Ishikawa (cell line): ENCODE results near the gene CD300C.

ENCODE experiments used
- CEBPB ChIP-seq: IDR thresholded peaks from 2 replicates; pipeline ENCODE4 v1.6.1; 2012
- CREB1 ChIP-seq: IDR thresholded peaks from 2 replicates; pipeline ENCODE4 v1.6.1; 2012; ENCODE audit warnings: low read depth
- EGR1 ChIP-seq: IDR thresholded peaks from 2 replicates; pipeline ENCODE4 v1.6.1; 2012
- EP300 ChIP-seq: IDR thresholded peaks from 2 replicates; pipeline ENCODE4 v1.6.1; 2012; ENCODE audit warnings: borderline replicate concordance
- FOXM1 ChIP-seq: IDR thresholded peaks from 2 replicates; pipeline ENCODE4 v1.6.1; 2012; ENCODE audit warnings: low read depth, borderline replicate concordance
- NFIC ChIP-seq: IDR thresholded peaks from 2 replicates; pipeline ENCODE4 v1.6.1; 2012
- RAD21 ChIP-seq: IDR thresholded peaks from 2 replicates; pipeline ENCODE4 v1.6.1; 2012; ENCODE audit warnings: low read depth
- TAF1 ChIP-seq: IDR thresholded peaks from 2 replicates; pipeline ENCODE4 v1.6.1; 2012; ENCODE audit warnings: low read depth, mild to moderate bottlenecking
- TCF12 ChIP-seq: IDR thresholded peaks from 2 replicates; pipeline ENCODE4 v1.6.1; 2012; ENCODE audit warnings: low read depth
- TEAD4 ChIP-seq: IDR thresholded peaks from 2 replicates; pipeline ENCODE4 v1.6.1; 2012
- YY1 ChIP-seq: IDR thresholded peaks from 2 replicates; pipeline ENCODE4 v1.6.1; 2012; ENCODE audit warnings: low read depth
- ZBTB7A ChIP-seq: IDR thresholded peaks from 2 replicates; pipeline ENCODE4 v1.6.1; 2012; ENCODE audit warnings: low read depth
- TF ChIP-seq, protein P1 (sequence below): IDR thresholded peaks from 2 replicates; pipeline ENCODE4 v1.6.1; 2012; ENCODE audit warnings: low read depth, mild to moderate bottlenecking
- TF ChIP-seq, protein P2 (sequence below): IDR thresholded peaks from 2 replicates; pipeline ENCODE4 v1.6.1; 2012
- TF ChIP-seq, protein P3 (sequence below): IDR thresholded peaks from 2 replicates; pipeline ENCODE4 v1.6.1; 2012

Gene CD300C

DNA sequence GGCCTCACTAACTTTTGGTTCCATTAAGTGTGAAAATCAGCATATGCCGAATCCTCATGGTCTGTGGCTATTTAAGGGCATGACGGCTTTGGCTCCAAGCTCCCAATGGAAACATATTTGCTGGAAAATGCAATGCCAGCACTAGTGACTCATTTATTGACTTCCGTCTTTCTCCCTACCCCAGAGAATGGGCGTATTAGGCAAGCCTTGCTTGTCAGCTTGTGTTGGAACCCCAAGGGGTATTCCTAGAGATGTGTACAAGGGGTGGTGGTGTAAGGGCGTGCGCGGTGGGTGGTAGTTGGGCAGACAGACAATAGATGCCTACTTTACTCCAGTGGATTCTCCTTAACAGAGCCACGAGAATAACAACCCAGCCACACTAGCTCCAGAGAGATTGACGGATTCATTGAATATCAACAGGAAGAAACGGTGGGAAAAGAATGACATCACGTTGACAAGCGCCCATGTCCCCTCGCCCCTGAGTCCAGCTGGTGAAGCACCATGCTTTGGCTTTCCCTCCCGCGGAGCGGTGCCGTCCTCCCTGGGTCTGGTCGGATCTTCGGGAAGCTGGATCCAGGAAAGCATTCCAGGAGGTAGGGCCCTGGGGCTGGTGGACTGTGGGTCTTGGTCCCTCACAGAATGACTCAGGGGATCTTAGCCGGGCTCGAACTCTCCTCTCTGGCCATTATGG lies 25.0 kb downstream of the CD300C start:
- no peak for TF ChIP-seq YY1
- TF ChIP-seq TCF12 = no peak
- TF ChIP-seq ZBTB7A = no peak
- TF ChIP-seq RAD21 = no peak

DNA sequence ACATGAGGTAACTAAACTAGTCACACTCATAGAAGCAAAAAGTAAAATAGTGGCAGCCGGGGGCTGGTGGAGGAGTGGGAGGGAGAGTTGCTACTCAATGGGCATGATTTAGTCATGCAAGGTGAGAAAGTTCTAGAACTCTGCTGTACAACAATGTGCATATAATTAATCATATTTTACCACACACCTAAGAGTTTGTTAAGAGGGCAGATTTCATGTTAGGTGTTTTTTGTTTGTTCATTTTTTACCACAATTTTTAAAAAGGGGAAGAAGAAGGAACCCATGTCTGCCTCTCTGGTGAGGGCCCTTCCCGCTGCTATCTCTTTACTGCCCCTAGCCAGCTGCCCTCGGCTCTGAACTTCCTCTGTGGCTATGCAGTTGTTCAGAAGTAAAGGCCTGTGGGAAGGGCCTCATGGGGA lies 25.9 kb downstream of the CD300C start:
- no peak for TF ChIP-seq CREB1
- no peak for TF ChIP-seq EP300
- TF ChIP-seq TEAD4 = no peak
- TF ChIP-seq FOXM1 = no peak
- TF ChIP-seq, protein P1, sequence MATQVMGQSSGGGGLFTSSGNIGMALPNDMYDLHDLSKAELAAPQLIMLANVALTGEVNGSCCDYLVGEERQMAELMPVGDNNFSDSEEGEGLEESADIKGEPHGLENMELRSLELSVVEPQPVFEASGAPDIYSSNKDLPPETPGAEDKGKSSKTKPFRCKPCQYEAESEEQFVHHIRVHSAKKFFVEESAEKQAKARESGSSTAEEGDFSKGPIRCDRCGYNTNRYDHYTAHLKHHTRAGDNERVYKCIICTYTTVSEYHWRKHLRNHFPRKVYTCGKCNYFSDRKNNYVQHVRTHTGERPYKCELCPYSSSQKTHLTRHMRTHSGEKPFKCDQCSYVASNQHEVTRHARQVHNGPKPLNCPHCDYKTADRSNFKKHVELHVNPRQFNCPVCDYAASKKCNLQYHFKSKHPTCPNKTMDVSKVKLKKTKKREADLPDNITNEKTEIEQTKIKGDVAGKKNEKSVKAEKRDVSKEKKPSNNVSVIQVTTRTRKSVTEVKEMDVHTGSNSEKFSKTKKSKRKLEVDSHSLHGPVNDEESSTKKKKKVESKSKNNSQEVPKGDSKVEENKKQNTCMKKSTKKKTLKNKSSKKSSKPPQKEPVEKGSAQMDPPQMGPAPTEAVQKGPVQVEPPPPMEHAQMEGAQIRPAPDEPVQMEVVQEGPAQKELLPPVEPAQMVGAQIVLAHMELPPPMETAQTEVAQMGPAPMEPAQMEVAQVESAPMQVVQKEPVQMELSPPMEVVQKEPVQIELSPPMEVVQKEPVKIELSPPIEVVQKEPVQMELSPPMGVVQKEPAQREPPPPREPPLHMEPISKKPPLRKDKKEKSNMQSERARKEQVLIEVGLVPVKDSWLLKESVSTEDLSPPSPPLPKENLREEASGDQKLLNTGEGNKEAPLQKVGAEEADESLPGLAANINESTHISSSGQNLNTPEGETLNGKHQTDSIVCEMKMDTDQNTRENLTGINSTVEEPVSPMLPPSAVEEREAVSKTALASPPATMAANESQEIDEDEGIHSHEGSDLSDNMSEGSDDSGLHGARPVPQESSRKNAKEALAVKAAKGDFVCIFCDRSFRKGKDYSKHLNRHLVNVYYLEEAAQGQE = no peak
- TF ChIP-seq EGR1 = no peak
- TF ChIP-seq CEBPB = no peak
- TF ChIP-seq NFIC = no peak
- TF ChIP-seq, protein P2, sequence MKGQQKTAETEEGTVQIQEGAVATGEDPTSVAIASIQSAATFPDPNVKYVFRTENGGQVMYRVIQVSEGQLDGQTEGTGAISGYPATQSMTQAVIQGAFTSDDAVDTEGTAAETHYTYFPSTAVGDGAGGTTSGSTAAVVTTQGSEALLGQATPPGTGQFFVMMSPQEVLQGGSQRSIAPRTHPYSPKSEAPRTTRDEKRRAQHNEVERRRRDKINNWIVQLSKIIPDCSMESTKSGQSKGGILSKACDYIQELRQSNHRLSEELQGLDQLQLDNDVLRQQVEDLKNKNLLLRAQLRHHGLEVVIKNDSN = no peak
- TF ChIP-seq, protein P3, sequence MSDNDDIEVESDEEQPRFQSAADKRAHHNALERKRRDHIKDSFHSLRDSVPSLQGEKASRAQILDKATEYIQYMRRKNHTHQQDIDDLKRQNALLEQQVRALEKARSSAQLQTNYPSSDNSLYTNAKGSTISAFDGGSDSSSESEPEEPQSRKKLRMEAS = no peak
- no peak for TF ChIP-seq YY1
- TF ChIP-seq RAD21 = no peak
- TF ChIP-seq ZBTB7A = no peak
- TF ChIP-seq TAF1 = no peak
- TF ChIP-seq TCF12 = no peak

DNA sequence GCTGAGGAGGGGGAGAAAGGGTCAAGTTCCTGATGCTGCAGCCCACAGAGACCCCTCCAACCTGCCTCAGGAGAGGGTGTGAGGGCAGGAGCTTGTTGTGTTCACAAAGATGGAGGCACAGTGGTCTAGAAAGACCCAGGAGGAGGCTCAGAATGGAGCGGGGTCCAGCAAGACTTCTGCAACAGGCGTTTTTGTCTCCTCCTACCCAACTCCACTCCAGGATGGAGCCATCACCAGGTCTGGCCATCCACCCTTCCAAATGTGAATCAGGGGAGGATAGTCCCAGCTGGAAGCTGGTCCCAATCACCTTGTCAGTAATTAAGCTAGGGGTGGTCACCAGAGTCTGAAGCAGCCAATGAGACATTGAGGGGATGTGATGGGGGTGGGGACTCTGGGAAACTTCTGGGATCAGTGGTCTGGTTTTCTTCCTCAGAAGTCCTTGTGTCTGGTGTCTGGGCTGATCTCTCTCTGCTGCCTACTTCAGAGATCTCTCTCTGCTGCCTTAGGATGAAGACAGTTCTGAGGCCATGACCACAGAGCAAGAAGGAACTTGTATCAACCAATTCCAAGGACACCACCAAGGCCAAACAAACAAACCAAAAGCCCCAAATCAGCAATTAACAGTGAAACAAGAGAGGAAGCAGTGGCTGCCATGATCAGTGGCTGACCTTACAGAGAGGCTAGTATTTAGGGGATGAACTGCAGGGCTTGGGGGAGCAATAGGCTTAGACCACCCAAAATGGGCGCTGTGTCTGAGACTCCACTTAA lies 29.2 kb downstream of the CD300C start:
- TF ChIP-seq RAD21 = no peak
- TF ChIP-seq, protein P1 = no peak
- no peak for TF ChIP-seq CREB1

DNA sequence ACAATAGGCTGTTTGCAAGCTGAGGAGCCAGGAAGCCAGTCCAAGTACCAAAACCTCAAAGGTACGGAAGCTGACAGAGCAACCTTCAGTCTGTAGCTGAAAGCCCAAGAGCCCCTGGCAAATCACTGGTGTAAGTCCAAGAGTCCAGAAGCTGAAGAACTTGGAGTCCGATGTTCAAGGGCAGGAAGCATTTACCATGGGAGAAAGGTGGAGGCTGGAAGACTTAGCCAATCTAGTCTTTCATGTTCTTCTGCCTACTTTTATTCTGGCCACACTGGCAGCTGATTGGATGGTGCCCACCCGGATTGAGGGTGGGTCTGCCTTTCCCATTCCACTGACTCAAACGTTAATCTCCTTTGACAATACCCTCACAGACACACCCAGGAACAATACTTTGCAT lies 30.0 kb downstream of the CD300C start:
- TF ChIP-seq EP300 (no peak), NFIC (no peak), CREB1 (no peak), RAD21 (no peak), FOXM1 (no peak), TCF12 (no peak), TAF1 (no peak), YY1 (no peak), ZBTB7A (no peak)
- TF ChIP-seq, protein P1 = no peak

DNA sequence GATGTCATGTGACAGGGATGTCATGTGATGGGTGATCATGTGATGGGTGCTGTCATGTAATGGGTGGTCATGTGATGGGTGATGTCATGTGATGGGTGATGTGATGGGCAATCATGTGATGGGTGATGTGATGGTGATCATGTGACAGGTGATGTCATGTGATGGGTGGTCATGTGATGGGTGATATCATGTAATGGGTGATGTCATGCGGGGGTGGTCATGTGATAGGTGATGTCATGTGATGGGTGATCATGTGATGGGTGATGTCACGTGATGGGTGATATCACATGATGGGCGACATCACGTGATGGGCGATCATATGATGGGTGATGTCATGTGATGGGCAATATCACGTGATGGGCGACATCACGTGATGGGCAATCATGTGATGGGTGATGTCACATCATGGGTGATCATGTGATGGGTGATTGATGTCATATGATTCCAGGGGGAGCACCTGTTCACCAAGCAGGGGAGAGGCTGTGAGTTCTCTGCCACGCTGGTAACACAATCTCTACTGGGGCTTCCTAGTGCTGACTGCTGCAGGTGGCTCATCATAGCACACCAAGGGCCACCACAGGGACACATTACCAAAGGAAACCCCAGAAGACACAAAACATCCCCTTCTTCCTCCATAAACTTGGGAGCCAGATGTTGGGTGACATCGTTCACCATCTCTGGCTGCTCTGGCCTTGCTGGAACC lies 31.1 kb downstream of the CD300C start:
- TF ChIP-seq YY1 = no peak
- no peak for TF ChIP-seq CEBPB
- TF ChIP-seq EGR1 = no peak
- no peak for TF ChIP-seq ZBTB7A
- TF ChIP-seq TAF1 = no peak
- no peak for TF ChIP-seq TCF12
- no peak for TF ChIP-seq NFIC
- TF ChIP-seq, protein P3 = peak; percentile 20; the same call in 1 of the 2 replicates
- TF ChIP-seq, protein P2 = peak; percentile 92
- no peak for TF ChIP-seq TEAD4
- TF ChIP-seq CREB1 = 0 out of 2 replicates have a peak, but pooled peaks have one; percentile 39
